GM12891 (cell line): ENCODE data around the gene FAM241B.

Experiments
- POLR2A ChIP-seq: IDR thresholded peaks from 2 replicates; pipeline ENCODE4 v1.6.1; 2011; ENCODE audit warnings: low read depth, low read length, control low read depth
- POU2F2 ChIP-seq: IDR thresholded peaks from 2 replicates; pipeline ENCODE4 v1.6.1; 2011; ENCODE audit warnings: low read depth, mild to moderate bottlenecking, control low read depth, low read length, moderate library complexity
- TAF1 ChIP-seq: IDR thresholded peaks from 2 replicates; pipeline ENCODE4 v1.6.1; 2011; ENCODE audit warnings: low read depth, low read length, control low read depth

DNA sequence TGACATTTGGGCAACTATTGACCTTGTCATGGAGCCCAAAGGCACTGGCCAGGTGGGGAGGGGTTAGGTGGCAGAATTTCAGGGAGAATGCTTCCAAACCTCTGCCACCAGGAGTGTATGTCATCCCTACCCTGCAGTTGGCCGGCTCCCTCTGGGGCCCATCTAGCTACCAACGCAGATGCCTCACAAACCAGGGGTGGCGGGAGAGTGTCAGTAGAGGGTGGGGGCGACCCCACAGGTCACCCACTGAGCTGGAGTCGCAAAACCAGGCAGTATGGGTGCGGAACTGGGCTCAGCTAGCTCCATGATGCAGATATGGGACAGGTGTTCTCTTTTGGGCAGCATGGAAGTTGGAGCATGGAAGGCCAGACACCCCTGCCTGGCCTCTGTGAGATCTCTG lies 51.4 kb downstream of the FAM241B start:
- no peak for TF ChIP-seq POLR2A
- TF ChIP-seq POU2F2: no peak
- TF ChIP-seq TAF1: no peak
